Right cardiac atrium (tissue), 5 donors: ENCODE results near the gene NIPAL4. TPM values are rescaled to one million over a fixed set of nuclear protein-coding genes. Genes with fewer than 3 reads are reported as not detected.

Experiments used
- ATAC-seq, 2 donors: fragments of 200-7000 bp; cut with Tn5 transposase; one replicate each; pipeline versions ENCODE4 v1.8.0 to v1.9.1; 2020; ENCODE audit warnings: moderate library complexity in 2 of 2, mild to moderate bottlenecking in 1 of 2
- DNase-seq, 3 donors: peaks; one replicate each; pipeline ENCODE4 v3.0.0-alpha.2; 2020
- H3K27ac ChIP-seq: one replicate; pipeline ENCODE4 v1.5.1; 2013; ENCODE audit warnings: mild to moderate bottlenecking, low read length, control low read depth, moderate library complexity
- H3K27me3 ChIP-seq: one replicate; pipeline ENCODE4 v1.6.1; 2013; ENCODE audit not compliant: control insufficient read depth, insufficient read depth
- H3K4me1 ChIP-seq: one replicate; pipeline ENCODE4 v1.6.1; 2013; ENCODE audit warnings: low read length; ENCODE audit not compliant: control insufficient read depth, insufficient read depth
- H3K4me3 ChIP-seq: one replicate; pipeline ENCODE4 v1.5.1; 2013; ENCODE audit warnings: low read length, control low read depth
- H3K9me3 ChIP-seq: one replicate; pipeline ENCODE4 v1.6.1; 2013; ENCODE audit warnings: low read length; ENCODE audit not compliant: control insufficient read depth
- WGBS: extraction: QIAGEN DNeasy Blood & Tissue Kit; methylation state at CpG from one replicate; pipeline ENCODE4 v1.1.7; 2013; 5-methylcytosine and 5-hydroxymethylcytosine counted together
- intact Hi-C, 4 donors: fragments of 100-400 bp; cut with DNase I; formaldehyde crosslinking; loops; one replicate each; pipeline versions ENCODE4 v1.11.0 to v1.14.0; 2022 to 2023
- polyA plus RNA-seq: library from polyadenylated mRNA; stranded (reverse); fragments of 200-250 nt; gene quantifications from one replicate; pipeline ENCODE4 v1.2.3, GENCODE V29; 2013
- total RNA-seq, 4 donors: library from RNA; stranded (reverse); fragmentation: NEBNext Ultra II Directional; extraction: Animal tissue kit (Norgen Biotek cat#: 25700); gene quantifications; one replicate each; pipeline ENCODE4 v1.2.1, GENCODE V29; 2021
- donor health status: healthy with polysubstance abuse.
- donor health status: DM: no; HTN: yes; CAD: no.
- donor health status: DM: no; HTN: no; CAD: no.
- donor health status: DM: no; HTN: yes; CAD: no; lungs with severe emphysema.
- donor health status: DM: yes; HTN: yes; CAD: no.

The NIPAL4 gene
- total and polyA plus RNA-seq, 5 donors = 0.16 to 1.0 (median 0.24) TPM

DNA sequence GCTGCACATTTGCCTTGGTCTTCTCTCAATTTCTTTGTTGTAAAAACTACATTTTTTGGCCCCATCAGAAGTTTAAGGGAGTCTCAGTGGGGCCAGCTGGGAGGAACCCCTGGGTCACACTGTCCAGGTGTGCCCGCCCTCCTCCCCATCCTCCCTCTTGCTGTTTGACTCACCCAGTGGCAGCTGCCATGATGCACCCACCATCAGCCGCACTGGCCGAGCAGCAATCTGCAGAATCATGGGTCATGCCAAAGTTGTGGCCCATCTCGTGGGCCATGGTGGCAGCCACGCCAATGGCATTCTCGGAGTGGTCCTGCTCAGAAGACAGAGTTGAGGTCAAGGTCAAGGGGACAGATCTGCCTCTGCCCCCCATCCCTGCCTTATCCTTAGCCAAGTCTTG is 45.5 kb downstream of the NIPAL4 start:
- 94% methylated on average over 6 of the region's 6 CpGs for WGBS
- Histone ChIP-seq H3K9me3 (no peaks in the 10 kb centered on the region), H3K27ac (no peak overlapping the region), H3K4me1 (peaks cover 6% of the 10 kb centered on the region), H3K27me3 (no peaks in the 10 kb centered on the region), H3K4me3 (no peak overlapping the region)
- no peak for ATAC-seq
- intact Hi-C loops = no loop called here
- DNase-seq = no peak

- intact Hi-C loops = no loop called here
- Histone ChIP-seq H3K27ac (no peak overlapping the region), H3K27me3 (no peaks in the 10 kb centered on the region), H3K4me1 (peaks cover 6% of the 10 kb centered on the region), H3K9me3 (no peaks in the 10 kb centered on the region), H3K4me3 (no peak overlapping the region)
- no peak for DNase-seq
- WGBS = 68% methylated on average over 3 of the region's 3 CpGs
- ATAC-seq = no peak
Measured at GRCh38 chr5:157506066-157506590, 46.1 kb downstream of the NIPAL4 start.

GRCh38 chr5:157506981-157507780 is 47.2 kb downstream of the NIPAL4 start:
- Histone ChIP-seq H3K9me3 (no peaks in the 10 kb centered on the region), H3K4me3 (no peak overlapping the region), H3K4me1 (peaks cover 9% of the 10 kb centered on the region), H3K27me3 (no peaks in the 10 kb centered on the region), H3K27ac (no peak overlapping the region)
- intact Hi-C loops = no loop called here
- ATAC-seq = peak; percentile 8 to 47
- DNase-seq = peak in 2 of 3 donors; percentile 63 to 68
- WGBS = 54% methylated on average over 14 of the region's 14 CpGs

- Histone ChIP-seq H3K9me3 (no peaks in the 10 kb centered on the region), H3K4me1 (peaks cover 9% of the 10 kb centered on the region), H3K27ac (no peak overlapping the region), H3K27me3 (no peaks in the 10 kb centered on the region), H3K4me3 (no peak overlapping the region)
- DNase-seq (no peak), ATAC-seq (no peak)
- 96% methylated on average over 9 of the region's 9 CpGs for WGBS
- intact Hi-C loops = no loop called here
Measured at GRCh38 chr5:157509093-157509492, 49.1 kb downstream of the NIPAL4 start.

- peaks cover 9% of the 10 kb centered on the region for H3K4me1 ChIP-seq
- no peaks in the 10 kb centered on the region for H3K9me3 ChIP-seq
- H3K27ac ChIP-seq = no peak overlapping the region
- no peaks in the 10 kb centered on the region for H3K27me3 ChIP-seq
- ATAC-seq = no peak
- no peak for DNase-seq
- intact Hi-C loops = no loop called here
- no peak overlapping the region for H3K4me3 ChIP-seq
Measured at GRCh38 chr5:157509587-157509986, 49.6 kb downstream of the NIPAL4 start.

DNA sequence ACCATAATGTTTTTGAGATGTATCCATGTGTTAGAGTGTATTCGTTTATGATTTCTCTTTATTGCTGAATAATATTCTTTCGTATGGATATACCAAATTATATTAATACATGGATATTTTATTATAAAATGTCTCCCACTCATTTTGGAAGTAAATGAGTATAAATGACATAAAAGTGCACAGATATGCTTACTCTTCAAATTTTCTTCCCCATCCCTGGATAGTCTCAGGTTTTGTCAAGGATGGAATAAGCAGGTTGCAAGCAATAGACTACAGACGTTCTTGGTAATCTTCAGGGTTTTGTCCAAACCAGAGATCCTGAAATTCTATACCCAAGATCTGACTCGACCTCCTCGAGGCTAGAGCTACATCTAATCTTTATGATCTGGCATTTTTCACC is 50.7 kb downstream of the NIPAL4 start:
- no peak overlapping the region for H3K27ac ChIP-seq
- H3K9me3 ChIP-seq = no peaks in the 10 kb centered on the region
- no peak for ATAC-seq
- H3K27me3 ChIP-seq = no peaks in the 10 kb centered on the region
- intact Hi-C loops = loop anchor here in 1 of 4 donors (10.0 kb wide), 1 partner anchor 64 kb away; the partner anchor contains the start of gene ADAM19
- peaks cover 9% of the 10 kb centered on the region for H3K4me1 ChIP-seq
- no peak overlapping the region for H3K4me3 ChIP-seq
- WGBS = 92% methylated on average over 5 of the region's 5 CpGs
- no peak for DNase-seq

- ATAC-seq (peak; percentile 96), DNase-seq (peak; percentile 95 to 98 (median 97))
- no peak overlapping the region for H3K4me3 ChIP-seq
- intact Hi-C loops = loop anchor here in 2 of 4 donors (2.0 to 10.0 kb wide), 2 partner anchors 51 to 63 kb away; partner anchors contain the start of gene ADAM19 (in 1 of the 2)
- H3K27me3 ChIP-seq = no peaks in the 10 kb centered on the region
- H3K27ac ChIP-seq = peak overlapping the region; percentile 87
- 21% methylated on average over 9 of the region's 9 CpGs for WGBS
- peaks cover 11% of the 10 kb centered on the region for H3K4me1 ChIP-seq
- no peaks in the 10 kb centered on the region for H3K9me3 ChIP-seq
Measured at GRCh38 chr5:157511651-157512644, 51.9 kb downstream of the NIPAL4 start.

- H3K9me3 ChIP-seq = no peaks in the 10 kb centered on the region
- H3K4me1 ChIP-seq = peaks cover 7% of the 10 kb centered on the region
- DNase-seq = no peak
- intact Hi-C loops = loop anchor here in 2 of 4 donors (2.0 to 10.0 kb wide), 2 partner anchors 50 to 62 kb away; partner anchors contain the start of gene ADAM19 (in 1 of the 2)
- WGBS = 94% methylated on average over 8 of the region's 8 CpGs
- ATAC-seq = no peak
- no peak overlapping the region for H3K27ac ChIP-seq
- no peak overlapping the region for H3K4me3 ChIP-seq
- no peaks in the 10 kb centered on the region for H3K27me3 ChIP-seq
Measured at GRCh38 chr5:157513182-157513581, 53.2 kb downstream of the NIPAL4 start.

DNA sequence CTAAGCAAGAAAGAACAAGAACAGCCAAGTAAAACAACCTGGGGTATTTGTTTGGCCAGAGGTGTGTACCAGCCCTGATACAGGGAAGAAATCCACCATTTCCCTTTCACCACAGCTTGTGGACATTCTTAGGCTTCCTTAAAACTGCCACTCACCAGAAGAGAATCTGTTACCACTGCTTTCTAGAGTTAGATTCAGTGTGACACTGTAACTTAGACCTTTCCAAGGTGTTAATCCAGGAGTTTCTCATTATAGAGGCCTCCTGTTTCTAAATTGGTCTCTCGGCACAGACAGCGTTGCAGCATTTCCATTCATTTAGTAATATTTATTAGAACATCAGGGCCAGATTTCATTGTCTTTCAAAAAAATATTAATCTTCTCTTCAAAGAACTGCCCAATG is 55.0 kb downstream of the NIPAL4 start:
- DNase-seq (no peak), ATAC-seq (no peak)
- Histone ChIP-seq H3K27ac (peak overlapping the region; percentile 42), H3K27me3 (no peaks in the 10 kb centered on the region), H3K9me3 (no peaks in the 10 kb centered on the region), H3K4me3 (no peak overlapping the region), H3K4me1 (peaks cover 7% of the 10 kb centered on the region)
- WGBS = 83% methylated on average over 2 of the region's 2 CpGs
- intact Hi-C loops = loop anchor here in 1 of 4 donors (10.0 kb wide), 1 partner anchor 60 kb away; the partner anchor contains the start of gene ADAM19

DNA sequence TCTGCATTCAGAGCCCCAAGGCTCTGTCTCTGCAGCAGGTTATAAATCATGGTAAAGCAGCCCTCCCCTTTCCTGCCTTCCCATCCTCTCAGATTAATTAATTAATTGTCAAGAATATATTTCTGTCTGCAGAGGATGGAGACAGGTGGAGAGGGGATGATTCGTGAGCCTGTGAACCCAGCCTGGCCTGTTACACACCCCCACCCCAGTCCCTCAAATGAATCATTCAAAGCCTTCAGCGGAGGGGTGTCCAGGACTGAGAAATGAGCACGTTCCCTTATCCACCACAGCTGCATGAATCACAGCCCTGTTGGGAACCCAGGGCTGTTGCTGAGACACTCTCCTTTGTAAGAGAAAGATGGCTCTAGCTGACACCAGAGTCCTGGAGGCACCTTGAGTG is 56.0 kb downstream of the NIPAL4 start:
- DNase-seq (no peak), ATAC-seq (peak in 1 of 2 donors; percentile 33)
- Histone ChIP-seq H3K4me1 (peaks cover 7% of the 10 kb centered on the region), H3K4me3 (no peak overlapping the region), H3K9me3 (no peaks in the 10 kb centered on the region), H3K27me3 (no peaks in the 10 kb centered on the region), H3K27ac (peak overlapping the region; percentile 89)
- intact Hi-C loops = loop anchor here in 1 of 4 donors (10.0 kb wide), 1 partner anchor 59 kb away; the partner anchor contains the start of gene ADAM19
- 56% methylated on average over 3 of the region's 3 CpGs for WGBS
